ENCODE data around the gene CLK1. TPM values are rescaled to one million over a fixed set of nuclear protein-coding genes. Genes with fewer than 3 reads are reported as not detected.
"Not testable (repeated sequence)": the region's sequence is repeated elsewhere in the genome, so short reads cannot be mapped to it uniquely, and the experiment has no call there.

The CLK1 gene
- total RNA-seq, 3 donors from 2014 or later, result 62.0 to 138 (median 88.3) TPM

- no peaks in the 10 kb centered on the region for H3K9me3 ChIP-seq
- ATAC-seq (no peak), DNase-seq (no peak)
- no peaks in the 10 kb centered on the region for H3K36me3 ChIP-seq (ENCODE audit: low read depth)
- H3K4me3 ChIP-seq, result no peak overlapping the region
- no peaks in the 10 kb centered on the region for H3K4me1 ChIP-seq (ENCODE audit: low read depth)
- no peak for TF ChIP-seq CTCF (IDR thresholded peaks at IDR 0.05)
- intact Hi-C loops (cut with DNase I, micrococcal nuclease), result no loop called here
These were observed 36.4 kb downstream of the CLK1 start for GRCh38 chr2:200828104-200828503.

DNA sequence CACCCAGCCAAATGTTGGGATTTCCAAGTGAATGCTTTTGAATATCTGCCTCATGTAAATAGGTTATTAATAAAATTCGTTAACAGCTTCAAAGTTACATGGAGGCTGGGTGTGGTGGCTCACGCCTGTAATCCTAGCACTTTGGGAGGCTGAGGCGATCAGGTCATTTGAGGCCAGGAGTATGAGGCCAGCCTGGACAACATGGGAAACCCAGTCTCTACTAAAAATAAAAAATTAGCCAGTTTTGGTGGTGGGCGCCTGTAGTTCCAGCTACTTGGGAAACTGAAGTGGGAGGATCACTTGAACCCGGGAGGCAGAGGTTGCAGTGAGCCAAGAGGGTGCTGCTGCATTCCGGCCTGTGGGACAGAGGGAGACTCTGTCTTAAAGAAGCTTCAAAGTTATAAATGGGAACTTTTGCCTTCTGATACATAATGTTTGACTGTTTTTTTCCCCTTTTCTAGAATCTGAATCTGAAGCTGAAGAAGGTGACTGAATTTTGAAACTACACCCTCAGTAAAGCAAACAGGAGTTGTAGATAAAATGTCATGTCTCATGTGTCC, 42.7 kb downstream of the CLK1 start:
- intact Hi-C loops (cut with DNase I, micrococcal nuclease), result no loop called here
- ATAC-seq, result no peak
- H3K4me3 ChIP-seq, result no peak overlapping the region
- no peaks in the 10 kb centered on the region for H3K9me3 ChIP-seq
- no peak for DNase-seq
- TF ChIP-seq CTCF (IDR thresholded peaks at IDR 0.05), result no peak
- no peaks in the 10 kb centered on the region for H3K4me1 ChIP-seq (ENCODE audit: low read depth)
- H3K36me3 ChIP-seq (ENCODE audit: low read depth), result peaks cover 16% of the 10 kb centered on the region

GRCh38 chr2:200820573-200821234, 43.8 kb downstream of the CLK1 start:
- no peaks in the 10 kb centered on the region for H3K4me1 ChIP-seq (ENCODE audit: low read depth)
- H3K4me3 ChIP-seq, result no peak overlapping the region
- DNase-seq, result no peak
- ATAC-seq, result no peak
- H3K9me3 ChIP-seq, result no peaks in the 10 kb centered on the region
- intact Hi-C loops (cut with DNase I, micrococcal nuclease), result no loop called here
- TF ChIP-seq CTCF (IDR thresholded peaks at IDR 0.05), result no peak
- H3K36me3 ChIP-seq (ENCODE audit: low read depth), result peaks cover 18% of the 10 kb centered on the region

GRCh38 chr2:200818732-200819131, 45.7 kb downstream of the CLK1 start:
- intact Hi-C loops (cut with DNase I, micrococcal nuclease), result loop anchor here in 1 of 2 donors (10.0 kb wide), 1 partner anchor 104 kb away; no protein-coding TSS in a partner anchor
- peaks cover 21% of the 10 kb centered on the region for H3K36me3 ChIP-seq (ENCODE audit: low read depth)
- DNase-seq; H3K4me1 ChIP-seq (ENCODE audit: low read depth); H3K4me3 ChIP-seq; ATAC-seq; H3K9me3 ChIP-seq: not testable (repeated sequence)

DNA sequence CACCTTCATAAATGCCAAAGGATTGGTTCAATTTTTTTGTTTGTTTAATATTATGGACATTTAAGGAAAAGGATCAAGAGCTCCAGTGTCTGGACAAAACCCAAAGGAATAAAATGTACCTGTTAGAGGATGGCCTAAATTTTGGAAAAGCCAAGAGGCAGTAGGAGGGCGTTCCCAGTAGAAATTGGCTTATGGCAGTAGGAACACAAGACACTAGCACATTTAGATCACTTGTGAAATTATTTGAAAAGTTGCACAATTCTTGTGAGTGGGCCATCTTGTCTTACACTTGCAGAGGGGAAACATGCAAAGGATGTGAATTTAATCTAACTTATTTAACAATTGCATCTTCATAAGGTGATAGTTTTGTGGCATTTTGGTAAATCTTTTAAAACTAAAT, 49.5 kb downstream of the CLK1 start:
- H3K4me1 ChIP-seq (ENCODE audit: low read depth), result peaks cover 18% of the 10 kb centered on the region
- H3K36me3 ChIP-seq (ENCODE audit: low read depth), result peaks cover 21% of the 10 kb centered on the region
- H3K9me3 ChIP-seq, result no peaks in the 10 kb centered on the region
- intact Hi-C loops (cut with DNase I, micrococcal nuclease), result loop anchor here in 1 of 2 donors (10.0 kb wide), 1 partner anchor 100 kb away; no protein-coding TSS in a partner anchor
- ATAC-seq (no peak), DNase-seq (no peak)
- H3K4me3 ChIP-seq, result no peak overlapping the region
- TF ChIP-seq CTCF (IDR thresholded peaks at IDR 0.05), result no peak

DNA sequence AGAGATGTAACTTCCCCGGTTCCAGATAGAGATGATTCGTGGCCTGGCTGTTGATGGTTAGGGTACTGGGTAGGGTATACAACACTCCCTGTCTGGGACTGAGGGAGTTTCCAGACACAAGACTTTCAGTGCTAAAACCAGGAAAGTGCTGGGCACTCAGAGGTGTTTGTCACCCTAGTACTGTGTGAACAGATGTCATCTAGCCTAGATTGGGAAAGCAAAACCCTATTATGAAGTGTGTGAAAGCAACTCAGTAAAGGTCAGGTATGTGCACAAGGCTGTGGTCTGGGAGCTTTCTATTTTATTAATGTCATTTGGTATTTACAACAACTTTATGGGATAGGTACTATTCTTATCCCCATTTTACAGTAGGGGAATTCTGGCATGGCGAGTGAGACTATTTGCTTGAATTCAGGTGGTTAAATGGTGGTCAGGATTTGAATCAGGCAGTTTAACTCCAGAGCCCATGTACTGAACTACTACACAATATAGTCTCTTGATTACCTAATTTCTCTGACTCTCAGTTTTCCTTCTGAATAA, 50.1 kb downstream of the CLK1 start:
- H3K36me3 ChIP-seq (ENCODE audit: low read depth), result peaks cover 21% of the 10 kb centered on the region
- DNase-seq, result no peak
- no peak for TF ChIP-seq CTCF (IDR thresholded peaks at IDR 0.05)
- ATAC-seq, result no peak
- no peak overlapping the region for H3K4me3 ChIP-seq
- peaks cover 18% of the 10 kb centered on the region for H3K4me1 ChIP-seq (ENCODE audit: low read depth)
- no peaks in the 10 kb centered on the region for H3K9me3 ChIP-seq
- intact Hi-C loops (cut with DNase I, micrococcal nuclease), result loop anchor here in 1 of 2 donors (10.0 kb wide), 1 partner anchor 100 kb away; no protein-coding TSS in a partner anchor

All from mucosa of descending colon (tissue), 3 donors.